Endothelial cell of umbilical vein (primary cell): ENCODE measurements around the gene DUT. TPM values are rescaled to one million over a fixed set of nuclear protein-coding genes. Genes with fewer than 3 reads are reported as not detected.

Experiments used
- BruUV-seq: library from RNA; stranded (reverse); fragments of 400-500 nt; replicated peaks from 2 replicates; lab custom pipeline; 2021; lab: Mats Ljungman, UMichigan
- CTCF ChIA-PET: fragments of 300-600, 350-600 bp; sonication (Branson Sonifier 250); formaldehyde crosslinking; loops from one replicate; lab custom pipeline; 2021; ENCODE audit warnings: antibody characterized with exemption, inconsistent platforms; lab: Charles Lee
- POLR2A ChIA-PET: fragments of 300-600, 350-600 bp; sonication (Branson Sonifier 250); formaldehyde crosslinking; loops from one replicate; lab custom pipeline; 2021; ENCODE audit warnings: antibody characterized with exemption, inconsistent platforms; lab: Charles Lee
- DNase-seq: peaks from one replicate; pipeline ENCODE4 v3.0.0-alpha.2; 2011; ENCODE audit warnings: low read depth, low spot score
- FAIRE-seq: peaks from 2 replicates; lab custom pipeline; 2011; peaks lifted over from hg19 to GRCh38; lab: Jason Lieb, UNC
- H2AFZ ChIP-seq: 2 replicates; pipeline ENCODE4 v1.6.0; 2012; ENCODE audit warnings: low read depth, low read length, control low read depth, inconsistent platforms
- H3K27ac ChIP-seq: 2 replicates; pipeline ENCODE4 v1.5.1; 2011; ENCODE audit warnings: low read depth, mild to moderate bottlenecking, control low read depth, low read length, moderate library complexity; ENCODE audit not compliant: insufficient read depth
- H3K27me3 ChIP-seq, 2 experiments: 2 replicates each; pipeline versions ENCODE4 v1.6.0 to v1.6.1; 2011; ENCODE audit warnings: low read length in 2 of 2, mixed read lengths in 1 of 2; ENCODE audit not compliant: control insufficient read depth in 2 of 2, insufficient read depth in 2 of 2
- H3K36me3 ChIP-seq, 2 experiments: 2 replicates in 1 of 2; 3 replicates in 1 of 2; pipeline ENCODE4 v1.5.1; 2011; ENCODE audit warnings: low read length in 2 of 2, mild to moderate bottlenecking in 1 of 2, moderate library complexity in 1 of 2; ENCODE audit not compliant: control insufficient read depth in 2 of 2, insufficient read depth in 2 of 2; ENCODE audit errors: extremely low read depth in 1 of 2
- H3K4me1 ChIP-seq: 3 replicates; pipeline ENCODE4 v1.5.1; 2011; ENCODE audit warnings: mild to moderate bottlenecking, low read length; ENCODE audit not compliant: control insufficient read depth, insufficient read depth; ENCODE audit errors: extremely low read depth
- H3K4me2 ChIP-seq: 2 replicates; pipeline ENCODE4 v1.6.1; 2011; ENCODE audit warnings: low read length, control low read depth, mixed read lengths; ENCODE audit not compliant: insufficient read depth
- H3K4me3 ChIP-seq, 3 experiments: fragments of 200-600 bp in 1 of 3; sonication (generic), shearing (Covaris generic) in 1 of 3; replicated peaks in 1 of 3; 2 replicates each; pipeline ENCODE4 v1.5.1; 2011 to 2016; ENCODE audit warnings: control low read depth in 3 of 3, low read length in 3 of 3, mild to moderate bottlenecking in 2 of 3, inconsistent platforms in 1 of 3, low read depth in 1 of 3, moderate library complexity in 1 of 3; ENCODE audit not compliant: insufficient read depth in 1 of 3
- H3K79me2 ChIP-seq: 2 replicates; pipeline ENCODE4 v1.6.0; 2012; ENCODE audit warnings: low read length, inconsistent platforms; ENCODE audit not compliant: control insufficient read depth, insufficient read depth
- H3K9ac ChIP-seq: replicated peaks from 2 replicates; pipeline ENCODE3; 2011; ENCODE audit warnings: low read length, control low read depth; ENCODE audit not compliant: insufficient read depth; ENCODE audit errors: extremely low read depth
- H3K9me1 ChIP-seq: replicated peaks from 3 replicates; pipeline ENCODE4 v1.6.0; 2011; ENCODE audit warnings: mild to moderate bottlenecking, low read length; ENCODE audit not compliant: control insufficient read depth, insufficient read depth; ENCODE audit errors: extremely low read depth
- H3K9me3 ChIP-seq: replicated peaks from 2 replicates; pipeline ENCODE4 v1.5.1; 2012; ENCODE audit warnings: low read length, inconsistent platforms; ENCODE audit not compliant: control insufficient read depth, insufficient read depth
- H4K20me1 ChIP-seq: replicated peaks from 2 replicates; pipeline ENCODE3; 2011; ENCODE audit warnings: mild to moderate bottlenecking, low read length; ENCODE audit not compliant: control insufficient read depth, insufficient read depth; ENCODE audit errors: extremely low read depth
- EZH2 ChIP-seq: IDR thresholded peaks from 2 replicates; pipeline ENCODE4 v1.6.1; 2012; ENCODE audit warnings: borderline replicate concordance, low read depth, mild to moderate bottlenecking, moderate library complexity, low read length, inconsistent platforms; ENCODE audit not compliant: severe bottlenecking
- FOS ChIP-seq: IDR thresholded peaks from 2 replicates; pipeline ENCODE4 v1.6.1; 2011; ENCODE audit warnings: mild to moderate bottlenecking, low read length, moderate library complexity, borderline replicate concordance; ENCODE audit not compliant: insufficient read depth
- GATA2 ChIP-seq: IDR thresholded peaks from 2 replicates; pipeline ENCODE4 v1.7.0; 2011; ENCODE audit warnings: low read depth, mild to moderate bottlenecking, moderate library complexity, mixed read lengths, low read length; ENCODE audit not compliant: insufficient read length, insufficient read depth
- JUN ChIP-seq: IDR thresholded peaks from 2 replicates; pipeline ENCODE4 v1.6.1; 2011; ENCODE audit warnings: borderline replicate concordance, low read depth; ENCODE audit not compliant: insufficient read length, insufficient read depth
- MYC ChIP-seq: IDR thresholded peaks from one replicate; pipeline ENCODE4 v1.6.1; 2011; ENCODE audit warnings: mild to moderate bottlenecking, low read depth, low read length
- POLR2A ChIP-seq: IDR thresholded peaks from 2 replicates; pipeline ENCODE4 v1.6.1; 2012; ENCODE audit warnings: low read depth, mild to moderate bottlenecking, control low read depth, low read length
- POLR2AphosphoS5 ChIP-seq: IDR thresholded peaks from 2 replicates; pipeline ENCODE4 v1.6.1; 2012; ENCODE audit warnings: low read depth, mild to moderate bottlenecking, control low read depth, low read length, moderate library complexity; ENCODE audit not compliant: insufficient read depth
- dilution Hi-C: fragments of 300-500 bp; cut with MboI; formaldehyde crosslinking; loops from one replicate; pipeline ENCODE4 v1.15.0; 2019; ENCODE audit warnings: low sequenced_read_pairs; ENCODE audit not compliant: extremely low pct_ligation_motif_present
- intact Hi-C: fragments of 100-400 bp; cut with micrococcal nuclease; formaldehyde crosslinking; loops from one replicate; pipeline ENCODE4 v1.10.0; 2022
- polyA plus RNA-seq, 4 experiments: library from polyadenylated mRNA; depleted of rRNA in 3 of 4; stranded (reverse) in 3 of 4; unstranded in 1 of 4; fragments of >200 nt; gene quantifications; 2 replicates each; pipeline versions ENCODE4 v1.2.1 to v1.2.3, GENCODE V29; 2011 to 2012; ENCODE audit warnings: missing spikeins in 1 of 4
- total RNA-seq: library from RNA; stranded (reverse); gene quantifications from 2 replicates; pipeline ENCODE4 v1.2.3, GENCODE V29; 2021
- TF ChIP-seq, protein P1 (sequence below): IDR thresholded peaks from 2 replicates; pipeline ENCODE4 v1.6.1; 2011; ENCODE audit not compliant: insufficient read depth, insufficient read length
- TF ChIP-seq, protein P2 (sequence below), 2 donors: IDR thresholded peaks; 1 replicate in 1 of 2; 2 replicates in 1 of 2; pipeline ENCODE4 v1.5.1; 2011; ENCODE audit warnings: low read length in 2 of 2, mild to moderate bottlenecking in 2 of 2, moderate library complexity in 2 of 2, control low read depth in 1 of 2, inconsistent platforms in 1 of 2, low read depth in 1 of 2; ENCODE audit not compliant: insufficient read depth in 1 of 2; ENCODE audit errors: extremely low read depth in 1 of 2

DUT gene
- total and polyA plus RNA-seq, 2 donors (not counting 3 experiments of a cell fraction or from before 2014, with no cell fraction given): 59.9 to 135 TPM

DNA sequence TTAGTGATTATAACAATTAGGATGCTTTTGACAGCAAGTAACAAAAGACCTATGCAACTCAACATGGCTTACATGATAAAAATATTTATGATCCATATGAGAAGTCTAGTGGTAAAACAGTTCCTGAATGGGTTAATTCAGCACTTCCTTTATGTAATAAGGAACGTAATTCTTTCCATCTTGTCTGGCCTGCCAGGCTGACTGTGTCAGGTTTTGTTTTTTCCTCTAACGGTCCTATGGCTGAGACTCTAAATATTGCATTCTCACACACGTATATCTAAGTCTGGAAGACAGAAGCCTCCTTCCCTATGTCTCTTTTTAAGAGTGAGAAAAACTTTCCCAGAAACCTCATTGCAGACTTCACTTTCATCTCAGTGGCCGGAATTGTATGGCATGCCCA, 50.6 kb downstream of the DUT start:
- no peak for TF ChIP-seq JUN
- no peak for TF ChIP-seq POLR2A
- no peak for TF ChIP-seq POLR2AphosphoS5
- TF ChIP-seq, protein P1, sequence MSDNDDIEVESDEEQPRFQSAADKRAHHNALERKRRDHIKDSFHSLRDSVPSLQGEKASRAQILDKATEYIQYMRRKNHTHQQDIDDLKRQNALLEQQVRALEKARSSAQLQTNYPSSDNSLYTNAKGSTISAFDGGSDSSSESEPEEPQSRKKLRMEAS: no peak
- TF ChIP-seq FOS: no peak
- no peak for TF ChIP-seq MYC
- TF ChIP-seq GATA2: no peak
- no peak for TF ChIP-seq EZH2
- TF ChIP-seq, protein P2, sequence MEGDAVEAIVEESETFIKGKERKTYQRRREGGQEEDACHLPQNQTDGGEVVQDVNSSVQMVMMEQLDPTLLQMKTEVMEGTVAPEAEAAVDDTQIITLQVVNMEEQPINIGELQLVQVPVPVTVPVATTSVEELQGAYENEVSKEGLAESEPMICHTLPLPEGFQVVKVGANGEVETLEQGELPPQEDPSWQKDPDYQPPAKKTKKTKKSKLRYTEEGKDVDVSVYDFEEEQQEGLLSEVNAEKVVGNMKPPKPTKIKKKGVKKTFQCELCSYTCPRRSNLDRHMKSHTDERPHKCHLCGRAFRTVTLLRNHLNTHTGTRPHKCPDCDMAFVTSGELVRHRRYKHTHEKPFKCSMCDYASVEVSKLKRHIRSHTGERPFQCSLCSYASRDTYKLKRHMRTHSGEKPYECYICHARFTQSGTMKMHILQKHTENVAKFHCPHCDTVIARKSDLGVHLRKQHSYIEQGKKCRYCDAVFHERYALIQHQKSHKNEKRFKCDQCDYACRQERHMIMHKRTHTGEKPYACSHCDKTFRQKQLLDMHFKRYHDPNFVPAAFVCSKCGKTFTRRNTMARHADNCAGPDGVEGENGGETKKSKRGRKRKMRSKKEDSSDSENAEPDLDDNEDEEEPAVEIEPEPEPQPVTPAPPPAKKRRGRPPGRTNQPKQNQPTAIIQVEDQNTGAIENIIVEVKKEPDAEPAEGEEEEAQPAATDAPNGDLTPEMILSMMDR (IDR thresholded peaks at IDR 0.05; ENCODE audit: extremely low read depth in 1 of 2, insufficient read depth in 1 of 2, low read depth in 1 of 2, low read length in 2 of 2): no peak
- intact Hi-C loops: loop anchor here (1.0 kb wide), 1 partner anchor 11 kb away; no protein-coding TSS in a partner anchor
- DNase-seq: peak; percentile 88

More for the DNA sequence above, 50.6 kb downstream of the DUT start:
- H3K36me3 ChIP-seq: no peaks in the 10 kb centered on the region
- no peaks in the 10 kb centered on the region for H3K79me2 ChIP-seq
- no peaks in the 10 kb centered on the region for H3K27me3 ChIP-seq
- H3K9ac ChIP-seq: no peak overlapping the region
- H3K4me3 ChIP-seq: no peak overlapping the region
- no peak overlapping the region for H3K4me2 ChIP-seq
- BruUV-seq: no TSS peak
- H3K9me3 ChIP-seq: no peaks in the 10 kb centered on the region
- H3K4me1 ChIP-seq: peaks cover 27% of the 10 kb centered on the region
- ChIA-PET POLR2A (no interaction called here), CTCF (interaction anchor here (1.0 to 1.6 kb wide), 2 partner anchors 8 to 10 kb away, joined by 6 to 8 read pairs; no protein-coding TSS in a partner anchor)
- H2AFZ ChIP-seq: peak overlapping the region; percentile 2
- dilution Hi-C loops: no loop called here
- H3K27ac ChIP-seq: no peak overlapping the region
- no peaks in the 10 kb centered on the region for H3K9me1 ChIP-seq
- H4K20me1 ChIP-seq: no peaks in the 10 kb centered on the region
- peak; percentile 12 for FAIRE-seq
